ENCODE measurements around the gene FRMD4B. TPM values are rescaled to one million over a fixed set of nuclear protein-coding genes. Genes with fewer than 3 reads are reported as not detected.

The FRMD4B gene
- total and polyA plus RNA-seq, 2 experiments from 2014 or later = 6.4 to 12.8 TPM

GRCh38 chr3:69419276-69419675 lies 33.4 kb upstream of the FRMD4B start:
- no peaks in the 10 kb centered on the region for H3K36me3 Mint-ChIP-seq (ENCODE audit: low read depth)
- H3K27me3 ChIP-seq (ENCODE audit: insufficient read depth) = no peaks in the 10 kb centered on the region
- H3F3A ChIP-seq (replicated peaks; ENCODE audit: low read depth) = no peaks in the 10 kb centered on the region
- no peak overlapping the region for H2AFZ ChIP-seq
- ATAC-seq (no peak), DNase-seq (ENCODE audit: low spot score) (no peak)
- H3K27ac ChIP-seq (ENCODE audit: low read depth) = no peak overlapping the region
- H3K36me3 ChIP-seq (ENCODE audit: insufficient read depth) = no peaks in the 10 kb centered on the region
- no peaks in the 10 kb centered on the region for H3K9me2 ChIP-seq (ENCODE audit: insufficient read depth)
- H4K20me1 ChIP-seq (replicated peaks; ENCODE audit: insufficient read depth) = no peaks in the 10 kb centered on the region
- TF ChIP-seq EZH2phosphoT487 (IDR thresholded peaks at IDR 0.05; ENCODE audit: unreplicated experiment) = no peak
- TF ChIP-seq CREB1 (CRISPR knock-in tag; IDR thresholded peaks at IDR 0.05; ENCODE audit: low read depth) = no peak
- TF ChIP-seq REST (IDR thresholded peaks at IDR 0.05; ENCODE audit: unreplicated experiment) = no peak
- no peak for TF ChIP-seq CTCF (conservative IDR thresholded peaks at IDR 0.05; ENCODE audit: low read depth in 2 of 2)
- no peak for TF ChIP-seq ZNF114 (CRISPR knock-in tag; IDR thresholded peaks at IDR 0.05)
- no peak for TF ChIP-seq ZNF462 (CRISPR knock-in tag; IDR thresholded peaks at IDR 0.05)
- no peak for TF ChIP-seq STAT1 (IDR thresholded peaks at IDR 0.05; ENCODE audit: unreplicated experiment)
- no peak for TF ChIP-seq ZNF331 (CRISPR knock-in tag; IDR thresholded peaks at IDR 0.05; ENCODE audit: low read depth)
- no peak for TF ChIP-seq ETS1 (IDR thresholded peaks at IDR 0.05)
- no peak for TF ChIP-seq EZH2 (IDR thresholded peaks at IDR 0.05; ENCODE audit: low read depth, unreplicated experiment)
- TF ChIP-seq POLR2AphosphoS5 (IDR thresholded peaks at IDR 0.05; ENCODE audit: low read depth) = no peak
- no peak for TF ChIP-seq JUNB (IDR thresholded peaks at IDR 0.05; ENCODE audit: unreplicated experiment)
- TF ChIP-seq NANOG (IDR thresholded peaks at IDR 0.05; ENCODE audit: borderline replicate concordance) = no peak
- H3K27me3 Mint-ChIP-seq (ENCODE audit: insufficient read depth, low read depth, poor library complexity) = peaks cover 2% of the 10 kb centered on the region
- H3K4me2 ChIP-seq = no peak overlapping the region
- no peak overlapping the region for H3K4me3 ChIP-seq
- no peaks in the 10 kb centered on the region for H3K4me1 ChIP-seq (ENCODE audit: insufficient read depth)
- no peaks in the 10 kb centered on the region for H3K79me2 ChIP-seq (replicated peaks; ENCODE audit: insufficient read depth)
- no peak overlapping the region for H3K4me3 Mint-ChIP-seq
- H3K4me1 Mint-ChIP-seq = no peaks in the 10 kb centered on the region
- no peaks in the 10 kb centered on the region for H3K9me3 Mint-ChIP-seq
- H3K27ac Mint-ChIP-seq = no peak overlapping the region
